HK-2 (cell line): Measurements from ENCODE around the gene PRKAG3.
"Not testable (repeated sequence)": the region's sequence is repeated elsewhere in the genome, so short reads cannot be mapped to it uniquely, and the experiment has no call there.

Experiments
- DNase-seq: peaks from one replicate; pipeline ENCODE4 v3.0.0-alpha.2; 2018; ENCODE audit not compliant: unreplicated experiment

Gene PRKAG3

GRCh38 chr2:218863021-218863520 is 31.5 kb upstream of the PRKAG3 start:
- no peak for DNase-seq

GRCh38 chr2:218861645-218862318 is 30.2 kb upstream of the PRKAG3 start:
- DNase-seq = no peak

- DNase-seq = no peak
Observed at GRCh38 chr2:218860950-218861381, 29.4 kb upstream of the PRKAG3 start.

GRCh38 chr2:218859988-218860831 is 28.6 kb upstream of the PRKAG3 start:
- no peak for DNase-seq

- DNase-seq = no peak
Observed at GRCh38 chr2:218859556-218859987, 28.0 kb upstream of the PRKAG3 start, which contains the start of gene WNT6. TSS of gene WNT6 (plus strand) at chr2:218859805. CDS start at chr2:218860038, 233 bp downstream.

- no peak for DNase-seq
Observed at GRCh38 chr2:218858671-218859555, 27.3 kb upstream of the PRKAG3 start.

- DNase-seq = no peak
Observed at GRCh38 chr2:218858138-218858445, 26.5 kb upstream of the PRKAG3 start.

GRCh38 chr2:218857371-218858137 is 26.0 kb upstream of the PRKAG3 start:
- no peak for DNase-seq

GRCh38 chr2:218856896-218857243 is 25.3 kb upstream of the PRKAG3 start:
- DNase-seq = no peak

GRCh38 chr2:218856167-218856895 is 24.7 kb upstream of the PRKAG3 start:
- no peak for DNase-seq

GRCh38 chr2:218855305-218856166 is 23.9 kb upstream of the PRKAG3 start:
- no peak for DNase-seq

- DNase-seq = no peak
Observed at GRCh38 chr2:218854860-218855259, 23.3 kb upstream of the PRKAG3 start.

- DNase-seq = no peak
Observed at GRCh38 chr2:218853766-218854165, 22.2 kb upstream of the PRKAG3 start.

- peak; percentile 58 for DNase-seq
Observed at GRCh38 chr2:218852911-218853667, 21.5 kb upstream of the PRKAG3 start.

- no peak for DNase-seq
Observed at GRCh38 chr2:218851286-218851685, 19.7 kb upstream of the PRKAG3 start.

- DNase-seq = no peak
Observed at GRCh38 chr2:218850796-218851195, 19.2 kb upstream of the PRKAG3 start.

- no peak for DNase-seq
Observed at GRCh38 chr2:218849721-218850120, 18.1 kb upstream of the PRKAG3 start.

GRCh38 chr2:218846963-218847362 is 15.4 kb upstream of the PRKAG3 start:
- not testable (repeated sequence) for DNase-seq

GRCh38 chr2:218844334-218844733 is 12.7 kb upstream of the PRKAG3 start:
- DNase-seq = not testable (repeated sequence)
